ENCODE measurements around the gene SUPT5H. TPM values are rescaled to one million over a fixed set of nuclear protein-coding genes. Genes with fewer than 3 reads are reported as not detected.

The SUPT5H gene
- total and polyA plus RNA-seq, 2 of the 13 experiments (the other 11 are each of a cell fraction or from before 2014, with no cell fraction given), result 48.2 to 51.7 TPM

- TF ChIP-seq UBTF (CRISPR knock-in tag; IDR thresholded peaks at IDR 0.05) (peak; percentile 78), MTA1 (CRISPR knock-in tag; IDR thresholded peaks at IDR 0.05; ENCODE audit: borderline replicate concordance) (no peak), ZMYM3 (CRISPR knock-in tag; IDR thresholded peaks at IDR 0.05) (peak; percentile 68; the same call in 1 of the 2 replicates), GLMP (CRISPR knock-in tag; IDR thresholded peaks at IDR 0.05; ENCODE audit: borderline replicate concordance) (no peak), ZNF543 (CRISPR knock-in tag; IDR thresholded peaks at IDR 0.05) (no peak), HNRNPLL (IDR thresholded peaks at IDR 0.05; ENCODE audit: low read depth, low read length, poor library complexity, severe bottlenecking) (no peak), RXRB (CRISPR knock-in tag; IDR thresholded peaks at IDR 0.05; ENCODE audit: borderline replicate concordance) (no peak), ISX (CRISPR knock-in tag; conservative IDR thresholded peaks at IDR 0.05) (no peak), ZNF274 (CRISPR knock-in tag; IDR thresholded peaks at IDR 0.05) (peak; percentile 47; the same call in 1 of the 2 replicates), ZMAT5 (CRISPR knock-in tag; IDR thresholded peaks at IDR 0.05; ENCODE audit: borderline replicate concordance, low read depth) (no peak), ZNF20 (CRISPR knock-in tag; IDR thresholded peaks at IDR 0.05) (no peak), CBX5 (CRISPR knock-in tag; IDR thresholded peaks at IDR 0.05; ENCODE audit: borderline replicate concordance) (no peak), ZNF749 (CRISPR knock-in tag; IDR thresholded peaks at IDR 0.05; ENCODE audit: borderline replicate concordance) (no peak), ZNF552 (CRISPR knock-in tag; IDR thresholded peaks at IDR 0.05; ENCODE audit: borderline replicate concordance) (no peak), RFX5 (IDR thresholded peaks at IDR 0.05; ENCODE audit: low read depth, low read length) (no peak), SAFB2 (CRISPR knock-in tag; IDR thresholded peaks at IDR 0.05; ENCODE audit: borderline replicate concordance, low read depth) (no peak), ZBTB42 (CRISPR knock-in tag; IDR thresholded peaks at IDR 0.05) (no peak), TSC22D2 (CRISPR knock-in tag; IDR thresholded peaks at IDR 0.05; ENCODE audit: borderline replicate concordance) (no peak), NFRKB (IDR thresholded peaks at IDR 0.05) (no peak), LBX2 (CRISPR knock-in tag; IDR thresholded peaks at IDR 0.05; ENCODE audit: borderline replicate concordance) (no peak), HNRNPUL1 (IDR thresholded peaks at IDR 0.05; ENCODE audit: low read depth, low read length) (no peak), ZNF598 (CRISPR knock-in tag; IDR thresholded peaks at IDR 0.05; ENCODE audit: borderline replicate concordance) (peak; percentile 51; the same call in 1 of the 2 replicates), SMAD1 (CRISPR knock-in tag; IDR thresholded peaks at IDR 0.05; ENCODE audit: borderline replicate concordance, low read depth) (no peak), ZNF816 (CRISPR knock-in tag; IDR thresholded peaks at IDR 0.05; ENCODE audit: borderline replicate concordance) (no peak)
Measured at GRCh38 chr19:39413911-39414608, 31.3 kb upstream of the SUPT5H start (continued).
